CD4-positive, alpha-beta T cell treated with Interleukin-4 for 1 hour (primary cell): Measurements from ENCODE around the gene SIMC1.

Experiments
- DNase-seq, 2 donors: peaks; one replicate each; pipeline ENCODE4 v3.0.0-alpha.2; 2020 to 2022

SIMC1 gene

GRCh38 chr5:176389135-176390123, 151.2 kb downstream of the SIMC1 start:
- no peak for DNase-seq

GRCh38 chr5:176391479-176391878, 153.3 kb downstream of the SIMC1 start:
- DNase-seq = no peak

- no peak for DNase-seq
Observed at GRCh38 chr5:176391999-176392398, 153.8 kb downstream of the SIMC1 start.

- no peak for DNase-seq
Observed at GRCh38 chr5:176392526-176392925, 154.3 kb downstream of the SIMC1 start.

- no peak for DNase-seq
Observed at GRCh38 chr5:176394096-176394495, 155.9 kb downstream of the SIMC1 start.

GRCh38 chr5:176394881-176395675, 156.9 kb downstream of the SIMC1 start:
- DNase-seq = no peak
